Sigmoid colon (tissue), 7 donors: Measurements from ENCODE around the gene EPHA10. TPM values are rescaled to one million over a fixed set of nuclear protein-coding genes. Genes with fewer than 3 reads are reported as not detected.

ENCODE experiments used
- DNase-seq: peaks from one replicate; pipeline ENCODE4 v3.0.0-alpha.2; 2019
- H3K27ac ChIP-seq, 4 donors: fragments of 200-600 bp; sonication (generic); one replicate each; pipeline ENCODE4 v1.5.1; 2016 to 2019; ENCODE audit warnings: mild to moderate bottlenecking in 1 of 4
- H3K27me3 ChIP-seq, 3 donors: fragments of 200-600 bp; sonication (generic); one replicate each; pipeline ENCODE4 v1.5.1; 2019; ENCODE audit warnings: mild to moderate bottlenecking in 1 of 3
- H3K36me3 ChIP-seq, 4 donors: fragments of 200-600 bp; sonication (generic); one replicate each; pipeline ENCODE4 v1.5.1; 2016 to 2019
- H3K4me1 ChIP-seq, 4 donors: fragments of 200-600 bp; sonication (generic); one replicate each; pipeline ENCODE4 v1.5.1; 2017 to 2019
- H3K4me3 ChIP-seq, 4 donors: fragments of 200-600 bp; sonication (generic); one replicate each; pipeline ENCODE4 v1.5.1; 2017 to 2019; ENCODE audit warnings: mild to moderate bottlenecking in 2 of 4, moderate library complexity in 1 of 4
- H3K9me3 ChIP-seq, 4 donors: fragments of 200-600 bp in 3 of 4; sonication (generic) in 3 of 4; one replicate each; pipeline versions ENCODE4 v1.5.1 to v1.6.1; 2013 to 2019
- CTCF ChIP-seq, 4 experiments: fragments of 450-650 bp in 3 of 4; fragments of 200-600 bp in 1 of 4; IDR thresholded peaks; one replicate each; pipeline ENCODE4 v1.5.1; 2016 to 2019; ENCODE audit warnings: antibody characterized with exemption in 4 of 4, mild to moderate bottlenecking in 3 of 4, moderate library complexity in 2 of 4
- EP300 ChIP-seq, 4 donors: sonication (generic); formaldehyde crosslinking; IDR thresholded peaks; one replicate each; pipeline ENCODE4 v1.6.1; 2017; ENCODE audit warnings: antibody characterized with exemption in 4 of 4
- POLR2A ChIP-seq, 2 donors: fragments of 450-650 bp; IDR thresholded peaks; one replicate each; pipeline ENCODE4 v1.6.1; 2016; ENCODE audit warnings: antibody characterized with exemption in 2 of 2, mild to moderate bottlenecking in 2 of 2, moderate library complexity in 2 of 2
- POLR2AphosphoS5 ChIP-seq, 4 donors: sonication (generic); formaldehyde crosslinking; IDR thresholded peaks; one replicate each; pipeline ENCODE4 v1.6.1; 2017; ENCODE audit warnings: antibody characterized with exemption in 4 of 4
- WGBS, 2 donors: extraction: QIAGEN DNeasy Blood & Tissue Kit; methylation state at CpG; one replicate each; pipeline ENCODE4 v1.1.7; 2013; 5-methylcytosine and 5-hydroxymethylcytosine counted together
- intact Hi-C: fragments of 100-400 bp; cut with DNase I; formaldehyde crosslinking; loops from one replicate; pipeline ENCODE4 v1.15.1; 2023
- polyA plus RNA-seq, 3 donors: library from polyadenylated mRNA; stranded (reverse); fragments of 200-250 nt; gene quantifications; one replicate each; pipeline ENCODE4 v1.2.3, GENCODE V29; 2013
- total RNA-seq, 4 donors: library from RNA; depleted of rRNA; stranded (reverse); fragments of >200 nt; gene quantifications; one replicate each; pipeline ENCODE4 v1.1.0, GENCODE V29; 2016
- donor health status: healthy with polysubstance abuse.
- donor health status: Bipolar disorder and iron deficiency.
- donor health status: healthy.

EPHA10 gene
- total and polyA plus RNA-seq, 7 donors, result 0.14 to 33.3 (median 0.83) TPM

- H3K36me3 ChIP-seq, result no peaks in the 10 kb centered on the region
- H3K27ac ChIP-seq, result no peak overlapping the region
- DNase-seq, result no peak
- intact Hi-C loops, result no loop called here
- WGBS, 2 donors, result 87 to 90% methylated on average over 22 of the region's 22 CpGs
- H3K4me1 ChIP-seq, result no peaks in the 10 kb centered on the region
- H3K4me3 ChIP-seq, result no peak overlapping the region
- H3K27me3 ChIP-seq, result peaks cover 0 to 6% (median 0%) of the 10 kb centered on the region in 3 donors
- no peaks in the 10 kb centered on the region for H3K9me3 ChIP-seq
- TF ChIP-seq POLR2AphosphoS5 (IDR thresholded peaks at IDR 0.05) (no peak), EP300 (IDR thresholded peaks at IDR 0.05) (no peak), POLR2A (IDR thresholded peaks at IDR 0.05) (no peak), CTCF (IDR thresholded peaks at IDR 0.05) (no peak)
These were observed 44.4 kb downstream of the EPHA10 start for GRCh38 chr1:37720231-37721130.

- Histone ChIP-seq H3K4me1 (no peaks in the 10 kb centered on the region), H3K27me3 (peaks cover 0 to 6% (median 0%) of the 10 kb centered on the region in 3 donors), H3K27ac (no peak overlapping the region), H3K4me3 (no peak overlapping the region), H3K36me3 (no peaks in the 10 kb centered on the region), H3K9me3 (no peaks in the 10 kb centered on the region)
- TF ChIP-seq CTCF (IDR thresholded peaks at IDR 0.05) (no peak), POLR2AphosphoS5 (IDR thresholded peaks at IDR 0.05) (no peak), EP300 (IDR thresholded peaks at IDR 0.05) (no peak), POLR2A (IDR thresholded peaks at IDR 0.05) (no peak)
- intact Hi-C loops, result no loop called here
- no peak for DNase-seq
- 83 to 91% methylated on average over 13 of the region's 13 CpGs for WGBS, 2 donors
These were observed 45.2 kb downstream of the EPHA10 start for GRCh38 chr1:37719572-37720195.

GRCh38 chr1:37718901-37719571, 45.9 kb downstream of the EPHA10 start:
- intact Hi-C loops, result no loop called here
- WGBS, 2 donors, result 91 to 92% methylated on average over 15 of the region's 15 CpGs
- no peaks in the 10 kb centered on the region for H3K36me3 ChIP-seq
- no peak overlapping the region for H3K27ac ChIP-seq
- H3K4me1 ChIP-seq, result no peaks in the 10 kb centered on the region
- no peak for TF ChIP-seq EP300 (IDR thresholded peaks at IDR 0.05)
- no peak for TF ChIP-seq POLR2AphosphoS5 (IDR thresholded peaks at IDR 0.05)
- TF ChIP-seq POLR2A (IDR thresholded peaks at IDR 0.05), result no peak
- TF ChIP-seq CTCF (IDR thresholded peaks at IDR 0.05), result no peak
- no peak for DNase-seq
- H3K4me3 ChIP-seq, result no peak overlapping the region
- H3K9me3 ChIP-seq, result no peaks in the 10 kb centered on the region
- peaks cover 0 to 6% (median 0%) of the 10 kb centered on the region in 3 donors for H3K27me3 ChIP-seq

GRCh38 chr1:37718181-37718900, 46.6 kb downstream of the EPHA10 start:
- whole genome bisulfite sequencing, 2 donors, result 91 to 94% methylated on average over 26 of the region's 26 CpGs
- H3K4me1 ChIP-seq, result no peaks in the 10 kb centered on the region
- intact Hi-C loops, result no loop called here
- no peaks in the 10 kb centered on the region for H3K9me3 ChIP-seq
- H3K4me3 ChIP-seq, result no peak overlapping the region
- H3K36me3 ChIP-seq, result no peaks in the 10 kb centered on the region
- no peak for DNase-seq
- peaks cover 0 to 6% (median 0%) of the 10 kb centered on the region in 3 donors for H3K27me3 ChIP-seq
- H3K27ac ChIP-seq, result no peak overlapping the region
- TF ChIP-seq POLR2AphosphoS5 (IDR thresholded peaks at IDR 0.05) (no peak), CTCF (IDR thresholded peaks at IDR 0.05) (no peak), POLR2A (IDR thresholded peaks at IDR 0.05) (no peak), EP300 (IDR thresholded peaks at IDR 0.05) (no peak)
